HG02610 (cell line): ENCODE data around the gene MEIOB.
"Not testable (repeated sequence)": the region's sequence is repeated elsewhere in the genome, so short reads cannot be mapped to it uniquely, and the experiment has no call there.

Experiments
- ATAC-seq: cut with Tn5 transposase; IDR thresholded peaks from one replicate; pipeline ENCODE4 v1.9.1; 2021; ENCODE audit warnings: mild to moderate bottlenecking, moderate library complexity; ENCODE audit not compliant: unreplicated experiment

The MEIOB gene

DNA sequence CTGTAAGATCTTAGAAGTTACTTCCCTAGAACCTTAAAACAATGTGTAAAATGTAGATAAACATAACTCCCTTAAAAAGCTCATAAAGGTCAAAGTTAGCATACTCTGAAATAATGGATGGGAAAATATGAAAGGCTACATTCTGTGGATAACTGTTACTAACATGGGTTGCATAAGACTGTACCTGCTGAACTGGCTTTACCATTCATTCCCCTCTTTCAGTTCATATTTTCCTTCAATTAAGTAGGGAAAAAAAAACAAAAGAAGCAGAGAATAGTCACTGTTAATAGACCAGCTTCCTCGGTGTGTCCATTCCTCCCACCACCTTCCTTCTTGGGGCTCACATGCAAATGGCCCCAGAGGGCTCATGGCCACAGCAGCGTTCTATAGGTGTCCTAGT, 7.5 kb upstream of the MEIOB start:
- no peak for ATAC-seq

DNA sequence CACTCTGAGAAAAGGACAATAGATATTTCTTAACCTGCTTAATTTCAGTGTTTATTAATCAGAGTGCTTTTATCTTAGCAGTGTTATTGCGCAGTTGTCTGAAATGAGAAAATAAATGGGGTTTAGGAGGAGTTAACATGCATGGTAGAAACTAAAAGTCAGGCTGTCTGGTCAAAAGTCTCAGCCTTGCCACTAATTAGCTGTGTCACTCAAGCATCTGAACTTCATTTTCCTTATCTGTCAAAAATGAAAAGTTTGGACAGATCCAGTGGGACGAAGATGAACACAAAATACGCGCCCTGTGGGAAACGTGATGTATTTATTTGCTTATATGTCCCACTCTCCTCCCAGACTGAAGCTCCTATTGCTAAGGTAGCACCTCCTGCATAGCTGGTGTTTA, 6.3 kb upstream of the MEIOB start:
- ATAC-seq = no peak

- no peak for ATAC-seq
Observed at GRCh38 chr16:1877804-1878203, 5.8 kb upstream of the MEIOB start.

DNA sequence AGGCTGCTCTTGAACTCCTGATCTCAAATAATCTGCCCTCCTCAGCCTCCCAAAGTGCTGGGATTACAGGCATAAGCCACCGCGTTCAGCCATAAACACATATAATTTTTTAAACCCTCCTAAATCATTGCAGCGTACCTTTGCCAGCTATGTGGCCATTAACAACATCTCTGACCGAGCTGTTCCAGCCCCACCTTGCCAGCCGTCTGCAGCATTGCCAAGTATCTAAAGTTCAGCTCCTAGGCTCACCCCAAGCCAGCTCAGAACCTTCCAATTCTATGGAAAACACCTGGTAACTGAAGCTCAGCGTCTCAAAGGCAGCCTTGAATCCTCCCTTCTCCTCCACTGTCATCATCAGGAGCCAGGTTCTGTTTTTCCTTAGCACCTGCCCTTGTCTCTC, 5.1 kb upstream of the MEIOB start:
- no peak for ATAC-seq

DNA sequence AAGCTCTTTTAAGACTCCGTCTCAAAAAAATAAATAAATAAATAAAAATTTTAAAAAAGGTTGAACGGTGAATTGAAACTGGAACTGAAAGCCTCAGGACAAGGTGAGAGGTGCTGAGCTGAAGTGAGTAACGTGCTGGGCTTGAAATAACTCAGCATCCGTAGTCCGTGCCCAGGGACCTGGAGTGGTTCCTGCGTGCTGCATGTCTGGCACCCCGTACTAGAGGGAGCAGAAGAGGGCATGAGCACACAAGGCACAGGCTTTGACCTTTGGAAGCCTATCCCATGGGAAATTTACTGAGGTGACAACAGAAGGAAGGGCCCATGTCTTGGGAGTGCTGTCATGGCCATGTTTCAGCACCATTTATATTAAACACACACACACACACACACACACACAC, 4.5 kb upstream of the MEIOB start:
- ATAC-seq = peak; percentile 38

DNA sequence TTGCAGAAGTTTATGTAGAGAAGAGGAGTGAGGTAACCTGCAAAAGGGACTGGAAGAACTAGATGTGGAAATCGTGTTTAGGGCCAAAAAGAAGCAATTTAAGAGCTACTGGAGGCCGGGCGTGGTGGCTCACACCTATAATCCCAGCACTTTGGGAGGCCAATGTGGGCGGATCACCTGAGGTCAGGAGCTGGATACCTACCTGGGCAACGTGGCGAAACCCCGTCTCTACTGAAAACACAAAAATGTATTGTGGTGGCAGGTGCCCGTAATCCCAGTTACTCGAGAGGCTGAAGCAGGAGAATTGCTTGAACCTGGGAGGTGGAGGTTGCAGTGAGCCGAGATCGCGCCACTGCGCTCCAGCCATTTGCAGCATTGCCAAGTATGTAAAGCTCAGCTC, 4.1 kb upstream of the MEIOB start:
- not testable (repeated sequence) for ATAC-seq

- no peak for ATAC-seq
Observed at GRCh38 chr16:1874854-1875253, 2.9 kb upstream of the MEIOB start.

DNA sequence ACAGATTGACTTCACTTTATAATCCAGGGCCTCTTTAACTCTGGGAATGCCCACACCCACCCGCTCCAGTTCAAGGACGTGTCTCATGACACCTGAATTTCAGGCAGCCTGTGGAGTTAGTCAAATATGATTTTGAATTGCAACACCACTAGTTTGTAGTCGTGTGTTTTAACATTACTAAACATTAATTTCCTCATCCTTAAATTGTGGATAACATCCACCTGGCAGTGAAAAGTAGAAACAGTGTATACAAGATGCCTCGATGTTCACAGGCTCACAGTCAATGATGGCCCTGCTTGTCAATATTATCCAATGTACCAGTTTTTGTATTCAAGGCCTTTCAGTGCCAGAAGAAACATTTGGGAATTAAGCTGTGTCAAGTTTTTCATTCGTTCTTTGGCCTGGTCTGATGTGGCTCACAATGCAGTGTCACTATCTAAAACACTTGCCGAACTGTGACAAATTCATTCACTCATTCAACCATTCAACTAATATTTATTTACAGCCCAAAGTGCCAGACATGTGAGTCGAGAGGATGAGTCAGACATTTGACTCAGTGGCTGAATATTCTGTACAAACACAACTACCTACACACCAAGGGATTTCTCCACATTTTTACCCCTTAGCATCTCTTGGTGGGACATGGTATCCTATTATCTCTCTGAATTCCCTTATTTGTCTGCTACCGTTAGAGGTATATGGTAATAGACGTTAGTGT, 1.4 kb downstream of the MEIOB start:
- ATAC-seq = no peak

GRCh38 chr16:1865902-1866690, 5.9 kb downstream of the MEIOB start:
- ATAC-seq = no peak

- ATAC-seq = no peak
Observed at GRCh38 chr16:1863681-1864460, 8.1 kb downstream of the MEIOB start.

GRCh38 chr16:1862394-1862793, 9.6 kb downstream of the MEIOB start:
- ATAC-seq = no peak

DNA sequence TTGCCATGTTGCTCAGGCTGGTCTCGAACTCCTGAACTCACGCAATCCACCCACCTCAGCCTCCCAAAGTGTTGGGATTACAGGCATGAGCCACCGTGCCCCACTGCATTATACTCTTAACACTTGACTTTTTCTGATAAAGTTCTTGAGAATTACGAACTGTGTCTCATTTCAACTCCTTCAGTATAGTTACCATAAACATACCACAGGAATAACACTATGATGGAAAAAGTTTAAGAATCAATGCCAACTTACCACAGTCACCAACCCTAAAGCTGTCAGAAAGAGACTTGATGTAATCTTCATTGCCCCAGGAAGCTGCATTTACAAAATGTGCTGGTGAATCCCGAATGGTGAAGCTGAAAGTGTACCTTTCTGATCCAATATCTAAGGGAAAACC, 10.2 kb downstream of the MEIOB start:
- ATAC-seq = no peak

- no peak for ATAC-seq
Observed at GRCh38 chr16:1859650-1860049, 12.3 kb downstream of the MEIOB start.

- no peak for ATAC-seq
Observed at GRCh38 chr16:1858189-1858865, 13.6 kb downstream of the MEIOB start.

DNA sequence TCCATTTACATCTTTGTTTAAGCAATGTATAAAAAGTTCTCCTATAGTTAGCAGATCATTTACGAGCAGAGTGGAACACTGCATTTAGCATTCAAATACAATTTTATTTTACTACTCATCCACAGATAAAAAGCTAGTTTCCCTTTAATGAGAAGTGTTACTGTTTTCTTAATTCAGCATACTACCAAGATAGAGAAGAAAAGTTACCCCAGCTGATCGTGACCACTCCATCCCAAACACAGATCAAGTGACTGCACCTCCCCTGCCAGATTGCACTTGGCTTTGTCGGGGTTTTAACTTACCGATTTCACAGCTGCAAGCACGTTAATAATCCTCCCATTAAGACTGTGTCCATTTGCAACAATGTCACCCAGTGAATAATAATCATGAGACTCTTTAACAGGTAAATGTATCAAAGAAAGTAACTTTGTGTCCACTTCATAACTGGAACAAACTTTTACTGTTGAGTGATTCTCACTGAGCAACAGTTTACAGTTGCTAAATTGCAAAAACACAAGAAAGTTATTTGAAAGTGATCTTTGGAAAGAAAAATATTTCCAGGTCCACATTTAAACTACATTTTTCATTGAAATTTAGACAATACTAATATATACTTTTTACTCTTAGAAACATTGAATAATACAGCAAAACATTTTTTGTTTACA, 14.4 kb downstream of the MEIOB start:
- ATAC-seq = no peak

DNA sequence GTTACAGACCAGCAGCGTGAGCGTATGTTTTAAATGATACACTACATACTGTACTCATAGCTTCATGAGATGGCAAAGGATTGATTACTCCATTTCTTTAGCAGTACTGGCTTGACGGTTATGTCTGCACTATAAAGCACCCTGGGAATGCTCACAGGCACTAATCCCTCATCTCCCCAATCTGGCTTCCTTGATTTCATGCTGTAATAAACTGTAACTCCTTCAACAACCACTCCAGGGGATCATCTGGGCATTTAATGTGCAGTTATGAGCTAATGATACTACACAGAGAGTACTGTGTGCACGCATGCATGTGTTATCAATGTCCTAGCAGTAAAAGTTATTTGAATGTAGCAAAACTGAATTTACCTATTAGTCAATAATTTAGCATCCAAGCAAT, 20.2 kb downstream of the MEIOB start:
- ATAC-seq = no peak

- ATAC-seq = no peak
Observed at GRCh38 chr16:1850981-1851380, 21.0 kb downstream of the MEIOB start.

DNA sequence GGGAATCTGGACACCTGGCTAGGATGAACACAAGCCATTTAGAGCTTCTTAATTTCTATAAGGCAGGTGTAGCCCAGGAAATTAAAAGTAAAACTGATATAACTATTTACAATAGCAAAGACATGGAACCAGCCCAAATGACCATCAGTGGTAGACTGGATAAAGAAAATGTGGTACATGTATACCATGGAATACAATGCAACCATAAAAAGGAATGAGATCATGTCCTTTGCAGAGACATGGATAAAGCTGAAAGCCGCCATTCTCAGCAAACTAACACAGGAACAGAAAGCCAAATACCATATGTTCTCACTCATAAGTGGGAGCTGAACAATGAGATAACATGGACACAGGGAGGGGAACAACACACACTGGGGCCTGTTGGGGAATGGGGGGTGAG, 25.5 kb downstream of the MEIOB start:
- ATAC-seq = no peak

- no peak for ATAC-seq
Observed at GRCh38 chr16:1845985-1846384, 26.0 kb downstream of the MEIOB start.

DNA sequence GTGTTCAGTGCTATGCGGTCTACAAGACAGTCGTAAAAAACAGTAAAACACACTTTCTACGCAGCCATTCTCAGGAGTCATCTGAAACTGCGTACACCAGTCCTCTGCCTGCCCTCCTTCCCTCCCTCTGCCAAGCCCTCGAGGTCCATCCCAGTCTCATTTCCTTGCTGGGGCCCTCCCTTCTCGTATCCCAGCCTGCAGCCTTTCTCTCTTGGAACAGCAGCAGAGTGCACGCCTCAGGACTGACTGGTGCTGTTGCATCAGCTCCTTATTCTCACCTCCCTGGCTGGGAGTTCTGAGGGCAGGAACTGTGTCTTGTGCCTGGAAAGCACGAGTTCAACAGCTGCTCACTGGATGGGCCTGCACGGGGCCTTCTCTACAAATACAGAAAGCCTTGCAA, 32.4 kb downstream of the MEIOB start:
- ATAC-seq = no peak

DNA sequence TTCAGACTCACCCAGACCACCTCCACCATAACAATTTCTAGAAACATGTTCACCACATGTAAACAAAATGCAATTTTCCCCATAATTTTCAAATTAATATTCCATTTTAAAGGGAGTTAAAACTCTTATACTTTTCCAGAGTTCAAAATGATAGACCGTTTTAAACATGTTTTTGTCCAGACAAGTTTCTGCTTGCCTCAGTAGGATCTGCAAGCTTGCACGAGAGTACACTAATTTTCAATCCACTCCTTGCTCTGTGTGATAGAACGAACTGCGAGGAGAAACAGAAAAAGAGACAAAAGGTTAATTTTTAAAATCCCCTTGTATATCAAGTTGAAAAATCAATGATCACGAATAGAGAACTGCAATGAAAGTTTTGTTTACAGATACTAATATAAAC, 37.9 kb downstream of the MEIOB start:
- ATAC-seq = no peak
